Measurements from ENCODE around the gene OGDH. TPM values are rescaled to one million over a fixed set of nuclear protein-coding genes. Genes with fewer than 3 reads are reported as not detected.
"Not testable (repeated sequence)": the region's sequence is repeated elsewhere in the genome, so short reads cannot be mapped to it uniquely, and the experiment has no call there.

The OGDH gene
- total RNA-seq (2014; rRNA removed; shearing (Covaris generic)), result 54.1 and 63.3 TPM in 2 replicates
- polyA plus RNA-seq (2014; cell fraction: nucleus; rRNA removed), result 37.4 and 47.8 TPM in 2 replicates

DNA sequence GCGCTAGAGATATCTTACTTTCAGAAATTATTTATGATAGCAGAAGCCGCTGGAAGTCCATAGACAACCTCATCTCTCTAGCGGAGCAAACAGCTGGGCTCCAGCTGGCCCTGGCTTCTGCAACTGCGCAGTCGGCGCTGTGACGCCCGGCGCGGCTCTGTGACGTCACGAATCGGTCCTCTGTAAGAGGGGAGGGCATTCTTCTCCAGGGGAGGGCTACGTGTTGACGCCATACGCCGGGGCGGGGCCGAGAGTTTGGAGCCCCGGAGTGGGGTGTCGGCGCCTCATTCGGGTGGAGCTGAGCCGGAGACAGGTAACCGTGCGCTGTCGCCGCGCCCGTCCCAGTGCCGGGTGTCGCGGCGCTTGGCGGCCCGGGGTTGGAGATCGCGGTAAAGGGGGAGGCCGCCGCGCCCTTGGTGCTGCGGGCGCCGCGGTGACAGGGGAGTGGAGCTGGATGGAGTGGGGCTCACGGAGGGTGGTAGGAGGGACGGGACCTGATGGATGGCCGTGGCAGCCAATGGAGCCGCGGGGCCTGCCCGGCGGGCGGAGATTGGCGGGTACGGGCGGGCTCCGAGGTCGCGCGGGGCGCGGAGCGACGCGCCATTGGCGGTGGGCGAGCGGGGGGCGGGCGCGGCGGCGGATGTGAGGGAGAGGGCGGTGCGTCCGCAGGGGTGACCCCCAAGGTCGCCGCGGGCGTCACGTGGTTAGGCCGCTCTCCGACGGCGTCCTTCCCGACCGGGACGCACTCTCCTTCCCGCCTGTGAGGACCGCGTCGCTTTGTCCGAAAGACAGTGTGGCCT, at the start of gene OGDH:
TSS of gene OGDH (plus strand) at position 287 of the 800 bp plus-strand sequence. CDS start 17,717 bp downstream, outside the sequence.
- DNase-seq (ENCODE audit: extremely low read depth, low read depth), result peak; percentile 98

DNA sequence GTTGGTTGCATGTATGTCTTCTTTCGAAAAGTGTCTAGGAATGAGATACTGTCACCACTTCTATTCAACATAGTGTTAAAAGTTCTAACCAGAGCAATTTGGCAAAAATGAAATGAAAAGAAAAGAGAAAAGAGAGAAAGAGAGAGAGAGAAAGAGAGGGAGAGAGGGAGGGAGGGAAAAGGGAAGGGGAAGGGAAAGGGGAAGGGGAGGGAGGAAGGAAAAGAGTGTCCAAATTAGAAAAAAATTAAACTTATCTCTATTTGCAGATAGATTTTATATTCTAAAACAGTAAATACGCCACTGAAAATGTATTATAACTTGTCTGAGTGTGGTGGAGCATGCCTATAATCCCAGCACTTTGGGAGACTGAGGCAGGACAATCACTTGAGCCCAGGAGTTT, 48.9 kb upstream of the OGDH start:
- no peak for DNase-seq (ENCODE audit: extremely low read depth, low read depth)

GRCh38 chr7:44559485-44559884, 46.9 kb upstream of the OGDH start:
- no peak for DNase-seq (ENCODE audit: extremely low read depth, low read depth)

GRCh38 chr7:44561481-44561880, 44.9 kb upstream of the OGDH start:
- DNase-seq (ENCODE audit: extremely low read depth, low read depth), result no peak

DNA sequence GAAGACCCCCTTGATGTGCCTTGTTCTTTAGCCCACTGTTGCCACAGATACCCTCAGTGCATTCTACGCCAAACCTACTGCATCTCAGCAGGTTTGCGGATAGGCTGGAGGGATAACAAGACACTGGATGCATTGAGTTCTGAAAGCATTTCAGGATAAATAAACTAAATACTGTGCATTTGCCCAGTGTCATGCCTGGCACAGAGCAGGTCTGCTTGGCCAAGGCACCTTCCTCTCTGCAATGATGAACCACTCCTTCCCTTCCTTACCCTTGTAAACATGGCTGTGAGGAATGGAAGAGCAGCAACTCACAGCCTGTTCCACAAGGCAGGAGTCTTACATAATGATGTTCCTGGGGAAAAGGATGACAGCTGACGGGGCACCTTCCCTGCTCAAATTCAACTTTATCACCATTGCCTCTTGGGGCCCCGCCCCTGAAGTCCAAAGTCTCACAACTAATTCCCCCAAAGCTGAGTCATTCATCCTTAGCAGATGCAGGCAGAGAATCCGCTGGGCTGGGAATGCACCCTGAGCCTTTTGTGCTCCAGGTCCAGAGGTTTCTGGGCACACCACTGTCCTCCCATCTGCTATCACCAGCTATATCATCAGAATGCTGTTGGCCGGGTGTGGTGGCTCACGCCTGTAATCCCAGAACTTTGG, 44.3 kb upstream of the OGDH start:
- DNase-seq (ENCODE audit: extremely low read depth, low read depth), result peak; percentile 32

- DNase-seq (ENCODE audit: extremely low read depth, low read depth), result not testable (repeated sequence)
These were observed 43.8 kb upstream of the OGDH start for GRCh38 chr7:44562622-44562962.

DNA sequence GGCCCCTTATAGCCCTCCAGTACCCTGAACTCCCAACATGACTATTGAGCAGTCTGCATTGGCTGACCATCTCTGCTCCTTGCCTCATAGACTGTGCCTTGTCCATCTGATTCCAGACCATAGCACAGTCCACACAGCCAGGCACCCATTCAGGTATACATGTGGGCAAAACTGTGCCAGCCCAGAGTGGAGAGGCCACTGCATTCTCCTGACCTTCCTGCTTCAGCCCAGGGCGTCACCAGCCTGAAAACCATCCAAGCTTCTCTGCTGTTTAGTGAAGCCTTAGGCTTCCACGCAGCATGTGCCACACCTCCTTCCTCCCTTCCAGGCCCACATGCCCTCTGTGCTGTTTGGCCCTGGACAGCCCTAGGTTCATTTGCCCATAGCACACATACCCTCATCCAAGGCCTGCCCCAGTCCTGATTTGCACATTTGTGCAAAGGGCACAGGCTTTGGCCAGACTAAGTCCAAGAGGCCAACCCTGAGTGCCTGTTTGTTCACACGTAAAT, 43.2 kb upstream of the OGDH start:
- no peak for DNase-seq (ENCODE audit: extremely low read depth, low read depth)

- DNase-seq (ENCODE audit: extremely low read depth, low read depth), result no peak
These were observed 41.8 kb upstream of the OGDH start for GRCh38 chr7:44564606-44565005.

DNA sequence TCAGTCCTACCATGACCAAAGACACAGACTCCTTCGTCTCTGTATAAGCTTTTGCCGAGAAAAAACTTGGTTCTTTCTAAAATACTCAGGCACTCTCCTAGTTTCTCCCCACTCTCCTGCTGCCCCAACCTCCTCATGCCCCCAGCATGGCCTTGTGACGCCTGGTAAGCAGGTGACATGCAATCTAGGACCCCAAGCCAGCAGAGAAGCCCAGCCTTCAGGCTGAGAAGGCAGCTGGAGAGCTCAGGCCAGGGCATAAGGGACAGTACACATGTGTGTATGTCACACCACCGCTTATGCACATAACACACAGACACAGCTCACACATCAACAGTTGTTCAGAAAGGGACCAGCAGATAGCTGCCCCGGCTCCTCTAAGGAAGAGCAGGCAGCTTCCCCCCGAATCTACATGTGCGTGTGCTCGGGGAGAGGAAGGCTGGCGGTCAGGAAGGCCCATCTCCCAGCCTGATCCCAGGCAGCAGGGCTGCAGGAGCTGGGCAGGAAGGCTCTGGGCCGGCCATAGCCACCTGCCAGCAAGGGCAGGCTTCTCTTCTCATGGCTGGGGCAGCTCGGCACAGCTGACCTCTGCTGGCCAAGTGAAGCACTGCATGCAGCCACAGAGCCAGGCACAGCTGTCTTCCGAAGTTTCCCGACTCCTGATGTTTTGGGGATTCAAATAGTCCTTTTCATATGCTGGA, 41.2 kb upstream of the OGDH start:
- peak; percentile 53 for DNase-seq (ENCODE audit: extremely low read depth, low read depth)

DNA sequence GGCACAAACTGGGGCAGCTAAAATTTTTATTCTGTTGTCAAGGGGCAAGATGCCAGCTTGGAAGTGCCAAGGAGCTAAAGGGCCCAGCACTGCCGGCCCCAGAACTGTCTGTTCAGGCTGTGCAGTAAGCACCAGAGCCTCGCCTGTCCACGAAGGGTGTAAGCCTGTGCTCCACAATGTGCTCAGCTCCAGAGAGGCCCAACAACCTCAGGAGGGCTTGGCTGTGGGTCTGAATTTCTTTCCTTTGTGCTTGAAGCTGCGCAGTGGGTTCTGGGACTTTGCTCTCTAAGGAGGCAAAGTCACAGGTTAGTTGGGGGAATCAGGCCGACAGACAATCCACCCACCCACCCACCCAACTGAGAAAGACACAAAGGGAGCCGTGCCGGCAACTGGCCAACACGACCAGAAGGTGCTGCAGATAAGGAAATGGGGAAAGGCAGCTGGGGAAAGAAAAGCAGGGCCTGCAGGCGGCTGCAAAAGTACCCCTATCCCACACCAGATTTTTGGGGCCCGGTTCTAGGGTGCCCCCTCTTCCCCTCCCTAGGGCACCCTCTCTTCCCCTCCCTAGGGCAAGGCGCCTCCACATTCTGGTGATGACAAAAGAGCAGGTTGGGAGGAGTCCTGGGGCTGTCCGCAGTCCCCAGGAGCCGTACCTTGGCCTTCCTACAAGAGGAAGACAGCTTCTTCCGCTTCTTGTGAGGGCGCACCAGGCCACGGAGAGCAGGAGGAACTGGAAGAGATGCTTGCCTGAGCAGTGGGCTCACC, 40.5 kb upstream of the OGDH start:
- DNase-seq (ENCODE audit: extremely low read depth, low read depth), result no peak

GRCh38 chr7:44566680-44567079, 39.7 kb upstream of the OGDH start:
- DNase-seq (ENCODE audit: extremely low read depth, low read depth), result no peak

- DNase-seq (ENCODE audit: extremely low read depth, low read depth), result no peak
These were observed 38.5 kb upstream of the OGDH start for GRCh38 chr7:44567884-44568283.

- DNase-seq (ENCODE audit: extremely low read depth, low read depth), result no peak
These were observed 37.5 kb upstream of the OGDH start for GRCh38 chr7:44568771-44569560.

DNA sequence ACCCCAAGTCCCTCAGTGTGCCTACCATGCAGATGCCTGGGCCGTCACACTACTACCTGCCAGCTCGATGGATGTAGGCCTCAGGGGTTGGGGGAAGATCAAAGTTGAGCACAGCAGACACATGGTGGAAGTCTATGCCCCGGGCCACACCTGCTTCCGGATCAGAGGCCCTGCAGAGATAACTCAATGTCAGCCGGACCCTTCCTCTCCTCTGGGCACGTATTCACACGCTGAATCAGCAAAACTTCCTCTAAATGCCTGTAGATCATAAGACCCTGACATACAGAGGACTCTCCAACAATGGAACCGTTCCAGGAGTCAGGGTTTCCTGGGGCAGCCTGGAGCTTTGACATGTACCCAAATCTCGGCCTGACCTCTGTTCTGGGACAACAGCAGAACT, 36.5 kb upstream of the OGDH start:
- no peak for DNase-seq (ENCODE audit: extremely low read depth, low read depth)

- no peak for DNase-seq (ENCODE audit: extremely low read depth, low read depth)
These were observed 33.7 kb upstream of the OGDH start for GRCh38 chr7:44572771-44573170.

- DNase-seq (ENCODE audit: extremely low read depth, low read depth), result peak; percentile 94
These were observed 32.8 kb upstream of the OGDH start, which contains the start of gene DDX56 for GRCh38 chr7:44573464-44574286. Gene DDX56, minus strand, starts transcription at chr7:44573908. Its CDS starts 13 bp downstream, at chr7:44573895.

DNA sequence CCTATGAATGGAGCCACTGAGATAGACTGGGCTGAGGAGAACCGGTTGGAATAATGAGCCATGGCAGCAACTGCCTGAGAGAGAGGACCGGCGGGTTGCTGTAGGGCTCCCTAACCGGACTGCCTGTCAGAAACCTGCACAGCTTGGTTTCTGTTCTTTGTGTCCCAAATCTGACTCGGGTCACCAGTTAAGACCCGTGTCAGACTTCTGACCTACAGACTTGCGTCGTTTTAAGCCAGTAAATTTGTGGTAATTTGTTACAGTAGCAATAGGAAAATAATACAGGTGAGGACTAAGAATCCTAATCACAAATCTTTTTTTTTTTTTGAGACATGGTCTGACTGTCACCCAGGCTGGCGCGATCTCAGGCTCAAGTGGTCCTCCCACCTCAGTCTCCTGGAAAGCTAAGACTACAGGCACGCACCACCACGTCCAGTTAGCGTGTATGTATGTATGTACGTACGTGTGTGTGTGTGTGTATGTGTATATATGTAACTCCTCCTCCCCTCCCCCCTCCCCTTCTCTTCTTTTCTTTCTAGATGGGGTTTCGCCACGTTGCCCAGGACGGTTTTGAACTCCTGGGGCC, 32.0 kb upstream of the OGDH start:
- no peak for DNase-seq (ENCODE audit: extremely low read depth, low read depth)

DNA sequence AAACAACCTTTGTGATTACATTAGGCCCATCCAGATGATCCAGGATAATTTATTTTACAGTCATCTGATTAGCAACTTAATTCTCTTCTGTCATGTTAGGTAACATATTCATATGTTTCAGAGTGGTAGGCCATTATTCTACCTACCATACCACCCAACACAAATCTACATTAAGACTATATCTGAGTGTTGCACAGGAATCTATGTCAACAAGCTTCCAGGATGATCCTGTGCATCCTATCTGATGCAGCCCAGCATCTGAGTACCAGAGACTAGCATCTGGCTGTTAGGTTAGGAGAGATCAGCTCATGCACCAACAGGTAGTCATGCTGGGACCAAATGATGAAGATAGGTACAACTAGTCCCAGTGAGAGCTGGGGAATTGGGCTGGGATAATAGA, 31.4 kb upstream of the OGDH start:
- DNase-seq (ENCODE audit: extremely low read depth, low read depth), result no peak

All from NCI-H460 (cell line).